ENCODE results near the gene CACNG1.

DNA sequence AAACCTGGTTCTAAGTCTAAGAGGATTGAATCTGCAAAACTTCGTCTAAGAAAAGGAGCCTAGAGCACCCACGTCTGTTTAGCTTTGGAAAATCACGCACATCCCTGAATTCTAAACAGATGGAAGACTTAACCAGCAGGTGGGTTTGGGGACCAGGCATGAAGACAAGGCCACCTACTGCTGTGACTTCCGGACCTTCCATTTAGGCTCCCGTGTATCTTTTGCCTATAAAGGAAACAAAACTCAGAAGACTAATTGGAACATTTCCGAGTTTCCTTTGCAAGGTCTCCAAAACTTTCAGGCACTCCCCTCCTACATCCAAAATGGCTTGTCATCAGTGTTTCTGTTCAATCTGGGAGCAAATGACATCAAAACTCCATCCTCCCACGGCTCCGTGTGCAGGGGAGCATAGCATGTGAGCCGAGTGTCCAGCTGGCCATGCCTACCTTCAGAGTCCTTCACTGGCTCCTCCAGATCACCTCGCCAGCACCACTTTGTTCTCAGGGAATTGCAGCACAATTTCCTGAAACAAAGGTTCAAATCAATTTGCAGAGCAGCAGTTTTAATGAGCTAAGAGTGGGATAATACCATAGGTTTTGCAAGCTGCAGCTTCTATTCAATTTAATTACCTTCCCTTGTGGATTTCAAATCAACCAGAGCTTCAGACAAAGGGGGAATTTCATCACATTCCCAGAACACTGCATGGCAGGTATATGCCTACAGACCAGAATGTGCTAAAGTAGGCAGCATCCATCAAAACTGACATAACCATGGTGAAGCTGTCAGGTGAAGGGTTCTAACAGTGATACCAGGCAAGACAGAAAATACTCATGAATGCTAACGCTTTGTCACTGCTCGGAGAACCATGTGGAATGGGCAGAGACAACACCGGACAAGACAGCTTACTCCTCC is 23.5 kb downstream of the CACNG1 start:
- TF ChIP-seq, protein P1, sequence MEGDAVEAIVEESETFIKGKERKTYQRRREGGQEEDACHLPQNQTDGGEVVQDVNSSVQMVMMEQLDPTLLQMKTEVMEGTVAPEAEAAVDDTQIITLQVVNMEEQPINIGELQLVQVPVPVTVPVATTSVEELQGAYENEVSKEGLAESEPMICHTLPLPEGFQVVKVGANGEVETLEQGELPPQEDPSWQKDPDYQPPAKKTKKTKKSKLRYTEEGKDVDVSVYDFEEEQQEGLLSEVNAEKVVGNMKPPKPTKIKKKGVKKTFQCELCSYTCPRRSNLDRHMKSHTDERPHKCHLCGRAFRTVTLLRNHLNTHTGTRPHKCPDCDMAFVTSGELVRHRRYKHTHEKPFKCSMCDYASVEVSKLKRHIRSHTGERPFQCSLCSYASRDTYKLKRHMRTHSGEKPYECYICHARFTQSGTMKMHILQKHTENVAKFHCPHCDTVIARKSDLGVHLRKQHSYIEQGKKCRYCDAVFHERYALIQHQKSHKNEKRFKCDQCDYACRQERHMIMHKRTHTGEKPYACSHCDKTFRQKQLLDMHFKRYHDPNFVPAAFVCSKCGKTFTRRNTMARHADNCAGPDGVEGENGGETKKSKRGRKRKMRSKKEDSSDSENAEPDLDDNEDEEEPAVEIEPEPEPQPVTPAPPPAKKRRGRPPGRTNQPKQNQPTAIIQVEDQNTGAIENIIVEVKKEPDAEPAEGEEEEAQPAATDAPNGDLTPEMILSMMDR (conservative IDR thresholded peaks at IDR 0.05; ENCODE audit: low read depth, low read length) = no peak
- TF ChIP-seq POLR2A (IDR thresholded peaks at IDR 0.05; ENCODE audit: low read depth, low read length) = no peak
- no peak for TF ChIP-seq RFX5 (IDR thresholded peaks at IDR 0.05; ENCODE audit: low read depth, low read length)
- no peak for TF ChIP-seq MAZ (IDR thresholded peaks at IDR 0.05; ENCODE audit: borderline replicate concordance, low read depth, low read length)

Measured in IMR-90 (cell line).